T-helper 22 cell (primary cell): ENCODE measurements around the gene CLEC11A.

Experiments
- DNase-seq: peaks from one replicate; pipeline ENCODE4 v3.0.0-alpha.2; 2020; ENCODE audit warnings: low read depth

Gene CLEC11A

GRCh38 chr19:50703915-50704796, 19.0 kb upstream of the CLEC11A start:
- DNase-seq: no peak

- DNase-seq: no peak
These were observed 17.6 kb upstream of the CLEC11A start for GRCh38 chr19:50705422-50706019.

GRCh38 chr19:50706387-50706786, 16.8 kb upstream of the CLEC11A start:
- DNase-seq: no peak

GRCh38 chr19:50708179-50708879, 14.8 kb upstream of the CLEC11A start:
- DNase-seq: no peak

GRCh38 chr19:50710094-50710493, 13.1 kb upstream of the CLEC11A start:
- no peak for DNase-seq

- DNase-seq: no peak
These were observed 12.6 kb upstream of the CLEC11A start for GRCh38 chr19:50710612-50711011.

- DNase-seq: no peak
These were observed 12.0 kb upstream of the CLEC11A start for GRCh38 chr19:50711196-50711595.

- no peak for DNase-seq
These were observed 11.4 kb upstream of the CLEC11A start for GRCh38 chr19:50711805-50712204.

- DNase-seq: no peak
These were observed 10.3 kb upstream of the CLEC11A start for GRCh38 chr19:50712833-50713232.

GRCh38 chr19:50713556-50714236, 9.5 kb upstream of the CLEC11A start:
- DNase-seq: no peak

- DNase-seq: no peak
These were observed 6.8 kb upstream of the CLEC11A start for GRCh38 chr19:50716178-50717025.

GRCh38 chr19:50717026-50717723, 6.0 kb upstream of the CLEC11A start:
- DNase-seq: no peak

GRCh38 chr19:50717891-50718254, 5.3 kb upstream of the CLEC11A start:
- DNase-seq: no peak

- no peak for DNase-seq
These were observed 4.7 kb upstream of the CLEC11A start for GRCh38 chr19:50718255-50719118.

GRCh38 chr19:50719119-50719435, 4.1 kb upstream of the CLEC11A start:
- DNase-seq: no peak

GRCh38 chr19:50719566-50719965, 3.6 kb upstream of the CLEC11A start, which contains the start of gene SHANK1:
Gene SHANK1, minus strand, starts transcription at chr19:50719802. Its CDS starts 2,883 bp downstream, at chr19:50716919.
- DNase-seq: no peak

GRCh38 chr19:50720181-50720920, 2.8 kb upstream of the CLEC11A start:
- no peak for DNase-seq

- DNase-seq: no peak
These were observed 2.2 kb upstream of the CLEC11A start for GRCh38 chr19:50720921-50721381.
